Natural killer cell treated with Interleukin-12 subunit alpha and Interleukin-12 subunit beta and Interleukin-15 and Interleukin-18, amount 100 ng/mL, for 72 hours (primary cell): ENCODE data around the gene HPCAL1. TPM values are rescaled to one million over a fixed set of nuclear protein-coding genes. Genes with fewer than 3 reads are reported as not detected.
A peak's percentile ranks its signal among the peaks of the same experiment; 100 is the strongest.

Experiments used
- ATAC-seq, 2 donors: fragments of 150-1000 bp; cut with Tn5 transposase in 1 of 2; sonication (Bioruptor Pico), chemical (Tn5 transposase) in 1 of 2; 2 replicates each; pipeline ENCODE4 v1.10.0; 2021
- DNase-seq: peaks from one replicate; pipeline ENCODE4 v3.0.0; 2022; ENCODE audit warnings: low spot score
- H3K27ac Mint-ChIP-seq, 2 donors: 1 replicate in 1 of 2; 2 replicates in 1 of 2; pipeline ENCODE4 v1.8.0; 2022; ENCODE audit warnings: mixed read lengths in 2 of 2, mild to moderate bottlenecking in 1 of 2, moderate library complexity in 1 of 2
- H3K27me3 Mint-ChIP-seq, 2 donors: 1 replicate in 1 of 2; 2 replicates in 1 of 2; pipeline ENCODE4 v1.8.0; 2022; ENCODE audit warnings: mixed read lengths in 2 of 2
- H3K36me3 Mint-ChIP-seq: one replicate; pipeline ENCODE4 v1.8.0; 2022; ENCODE audit warnings: mixed read lengths
- H3K4me1 Mint-ChIP-seq, 2 donors: 1 replicate in 1 of 2; 2 replicates in 1 of 2; pipeline ENCODE4 v1.8.0; 2022; ENCODE audit warnings: low read depth in 2 of 2, mixed read lengths in 2 of 2, mild to moderate bottlenecking in 1 of 2
- H3K4me3 Mint-ChIP-seq: one replicate; pipeline ENCODE4 v1.8.0; 2022; ENCODE audit warnings: mixed read lengths
- H3K9me3 Mint-ChIP-seq: 2 replicates; pipeline ENCODE4 v1.8.0; 2022; ENCODE audit warnings: mixed read lengths
- total RNA-seq, 2 donors: library from RNA; stranded (reverse); gene quantifications; one replicate each; pipeline ENCODE4 v1.2.3, GENCODE V29; 2022

HPCAL1 gene
- total RNA-seq, 2 donors from 2014 or later = 13.8 to 19.0 TPM

DNA sequence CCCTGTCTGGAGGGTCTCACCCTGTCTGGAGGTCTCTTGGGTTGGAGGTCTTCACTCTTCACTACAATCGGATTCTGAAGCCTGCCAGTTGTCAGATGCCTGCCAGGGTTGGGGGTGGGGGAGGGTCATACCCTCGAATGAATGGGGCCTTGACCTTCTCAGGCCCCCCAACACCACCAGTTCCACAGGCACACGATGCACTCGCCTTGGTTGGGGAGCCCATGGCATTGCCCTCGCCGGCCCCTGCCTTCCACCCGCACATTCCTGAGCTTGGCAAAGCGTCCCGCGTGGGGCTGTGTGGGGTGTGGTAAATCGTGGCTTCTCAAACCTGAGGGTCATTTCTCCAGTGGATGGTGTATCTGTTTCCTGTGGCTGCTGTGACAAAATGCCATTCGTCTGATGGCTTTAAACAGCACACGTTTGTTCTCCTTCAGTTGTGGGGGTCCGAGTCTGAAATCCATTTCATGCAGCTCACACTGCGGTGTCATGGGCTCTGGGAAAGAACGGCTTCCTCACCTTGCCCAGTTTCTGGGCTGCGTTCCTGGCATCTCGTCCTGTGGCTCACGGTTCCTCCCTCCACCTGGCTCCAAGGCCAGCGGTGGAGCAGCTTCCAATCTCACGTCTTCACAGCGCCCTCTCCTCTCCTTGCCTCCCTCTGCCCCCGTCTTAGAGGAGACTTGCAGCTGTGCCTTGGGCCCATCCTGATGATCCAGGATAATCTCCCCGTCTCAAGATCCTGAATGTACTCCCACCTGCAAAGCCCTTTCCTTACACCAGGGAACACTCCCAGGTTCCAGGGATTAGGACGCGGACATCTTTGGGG, 38.0 kb upstream of the HPCAL1 start:
- no peaks in the 10 kb centered on the region for H3K36me3 Mint-ChIP-seq
- H3K27ac Mint-ChIP-seq = no peak overlapping the region
- DNase-seq (no peak), ATAC-seq (no peak)
- no peak overlapping the region for H3K4me3 Mint-ChIP-seq
- H3K27me3 Mint-ChIP-seq = peaks cover 0 to 9% of the 10 kb centered on the region in 2 donors
- no peaks in the 10 kb centered on the region for H3K9me3 Mint-ChIP-seq
- H3K4me1 Mint-ChIP-seq = no peaks in the 10 kb centered on the region

DNA sequence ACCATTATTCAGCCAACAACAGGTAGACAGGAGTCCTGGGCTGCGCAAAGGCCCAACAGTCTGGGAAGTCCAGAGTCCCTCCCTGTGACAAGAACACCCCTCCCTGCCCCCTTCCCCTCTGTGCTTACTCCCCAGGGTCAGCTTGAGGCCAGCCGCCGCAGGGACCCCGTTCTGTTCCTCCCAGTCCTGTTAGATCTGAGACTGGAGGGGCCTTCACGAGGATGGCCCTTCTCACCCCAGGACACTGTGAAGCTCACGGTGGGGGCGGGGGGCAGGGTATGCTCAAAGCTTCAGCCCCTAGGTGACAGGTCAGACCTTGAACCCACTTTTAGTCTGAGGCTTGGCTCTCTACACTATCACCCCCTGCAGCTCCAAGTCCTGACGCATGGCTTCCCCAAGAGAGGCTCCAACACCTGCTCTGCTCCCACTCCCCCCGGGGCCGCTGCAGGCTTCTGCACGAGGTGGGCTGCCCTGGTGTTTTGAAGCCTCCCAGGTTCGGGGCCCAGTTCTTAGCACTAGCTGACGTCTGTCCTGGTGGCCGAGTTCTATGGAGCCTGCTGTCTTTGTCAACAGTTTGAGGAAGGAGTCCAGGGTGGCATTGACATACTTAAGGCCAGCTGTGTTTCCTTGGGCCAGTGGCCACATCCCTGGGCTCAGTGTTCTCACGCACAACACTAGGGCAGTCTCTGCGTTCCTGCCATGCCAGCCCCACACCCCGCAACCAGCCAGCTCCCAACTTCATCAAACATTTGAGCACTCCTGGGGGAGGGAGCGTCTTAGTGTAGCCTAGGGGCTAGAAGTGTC, 37.2 kb upstream of the HPCAL1 start:
- Mint-ChIP-seq H3K27me3 (peaks cover 0 to 9% of the 10 kb centered on the region in 2 donors), H3K4me3 (no peak overlapping the region), H3K9me3 (no peaks in the 10 kb centered on the region), H3K4me1 (peaks cover 0 to under 1% of the 10 kb centered on the region in 2 donors), H3K27ac (no peak overlapping the region), H3K36me3 (no peaks in the 10 kb centered on the region)
- DNase-seq (no peak), ATAC-seq (no peak)

DNA sequence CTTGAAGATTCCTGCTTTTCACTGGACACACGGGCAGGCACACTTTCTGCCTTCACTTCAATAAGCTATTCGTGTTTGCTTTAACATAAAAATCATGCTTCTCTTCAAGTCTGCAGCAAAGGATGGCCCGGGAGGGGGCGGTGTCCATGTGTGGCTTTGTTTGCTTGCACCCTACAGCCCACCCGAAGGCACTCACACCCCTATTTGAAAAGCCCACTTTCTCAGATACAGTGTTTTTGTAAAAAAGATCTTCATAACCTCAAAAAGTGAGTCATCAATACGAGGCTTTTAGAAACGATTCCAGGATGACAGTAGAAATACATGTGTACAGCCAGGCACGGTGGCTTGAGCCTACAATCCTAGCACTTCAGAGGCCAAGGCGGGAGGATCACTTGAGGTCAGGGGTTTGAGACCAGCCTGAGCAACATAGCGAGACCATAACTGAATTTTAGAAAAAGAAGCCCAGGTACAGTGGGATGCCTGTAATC, 36.5 kb upstream of the HPCAL1 start:
- H3K27me3 Mint-ChIP-seq = peaks cover 0 to 9% of the 10 kb centered on the region in 2 donors
- H3K4me1 Mint-ChIP-seq = peaks cover 0 to 3% of the 10 kb centered on the region in 2 donors
- DNase-seq (no peak), ATAC-seq (no peak)
- H3K36me3 Mint-ChIP-seq = no peaks in the 10 kb centered on the region
- no peak overlapping the region for H3K27ac Mint-ChIP-seq
- H3K4me3 Mint-ChIP-seq = no peak overlapping the region
- H3K9me3 Mint-ChIP-seq = no peaks in the 10 kb centered on the region

GRCh38 chr2:10267036-10267435, 35.7 kb upstream of the HPCAL1 start:
- Mint-ChIP-seq H3K4me3 (no peak overlapping the region), H3K9me3 (no peaks in the 10 kb centered on the region), H3K36me3 (no peaks in the 10 kb centered on the region), H3K4me1 (peaks cover 0 to 3% of the 10 kb centered on the region in 2 donors), H3K27me3 (peaks cover 0 to 9% of the 10 kb centered on the region in 2 donors), H3K27ac (no peak overlapping the region)
- ATAC-seq (no peak), DNase-seq (no peak)

- H3K9me3 Mint-ChIP-seq = no peaks in the 10 kb centered on the region
- DNase-seq = no peak
- H3K27me3 Mint-ChIP-seq = peaks cover 0 to 6% of the 10 kb centered on the region in 2 donors
- H3K4me1 Mint-ChIP-seq = peaks cover 0 to 3% of the 10 kb centered on the region in 2 donors
- ATAC-seq = no peak
- H3K4me3 Mint-ChIP-seq = no peak overlapping the region
- H3K27ac Mint-ChIP-seq = no peak overlapping the region
- H3K36me3 Mint-ChIP-seq = no peaks in the 10 kb centered on the region
These were observed 34.9 kb upstream of the HPCAL1 start for GRCh38 chr2:10267551-10268465.

DNA sequence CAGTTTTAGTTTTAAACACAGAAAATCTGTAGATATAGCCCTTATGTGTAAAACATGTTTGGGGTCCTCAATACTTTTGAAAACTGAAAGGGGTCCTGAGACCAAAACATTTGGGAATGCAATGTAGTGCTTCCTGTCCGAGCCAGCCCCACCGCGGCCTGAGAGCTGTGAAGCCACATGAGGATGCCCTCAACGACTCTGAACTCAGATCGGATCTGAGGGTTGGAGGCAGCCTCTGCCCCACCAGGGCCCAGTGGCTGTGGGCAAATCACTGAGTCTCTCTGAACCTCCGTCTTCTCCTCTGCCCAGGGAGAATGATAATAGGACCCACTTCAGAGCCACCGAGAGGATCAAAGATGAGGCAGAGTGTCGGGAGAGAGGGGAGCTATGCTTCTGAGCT, 33.4 kb upstream of the HPCAL1 start:
- peaks cover 0 to 6% of the 10 kb centered on the region in 2 donors for H3K27me3 Mint-ChIP-seq
- H3K27ac Mint-ChIP-seq = no peak overlapping the region
- DNase-seq = no peak
- no peak for ATAC-seq
- peaks cover 0 to 3% of the 10 kb centered on the region in 2 donors for H3K4me1 Mint-ChIP-seq
- no peaks in the 10 kb centered on the region for H3K36me3 Mint-ChIP-seq
- no peak overlapping the region for H3K4me3 Mint-ChIP-seq
- H3K9me3 Mint-ChIP-seq = no peaks in the 10 kb centered on the region

DNA sequence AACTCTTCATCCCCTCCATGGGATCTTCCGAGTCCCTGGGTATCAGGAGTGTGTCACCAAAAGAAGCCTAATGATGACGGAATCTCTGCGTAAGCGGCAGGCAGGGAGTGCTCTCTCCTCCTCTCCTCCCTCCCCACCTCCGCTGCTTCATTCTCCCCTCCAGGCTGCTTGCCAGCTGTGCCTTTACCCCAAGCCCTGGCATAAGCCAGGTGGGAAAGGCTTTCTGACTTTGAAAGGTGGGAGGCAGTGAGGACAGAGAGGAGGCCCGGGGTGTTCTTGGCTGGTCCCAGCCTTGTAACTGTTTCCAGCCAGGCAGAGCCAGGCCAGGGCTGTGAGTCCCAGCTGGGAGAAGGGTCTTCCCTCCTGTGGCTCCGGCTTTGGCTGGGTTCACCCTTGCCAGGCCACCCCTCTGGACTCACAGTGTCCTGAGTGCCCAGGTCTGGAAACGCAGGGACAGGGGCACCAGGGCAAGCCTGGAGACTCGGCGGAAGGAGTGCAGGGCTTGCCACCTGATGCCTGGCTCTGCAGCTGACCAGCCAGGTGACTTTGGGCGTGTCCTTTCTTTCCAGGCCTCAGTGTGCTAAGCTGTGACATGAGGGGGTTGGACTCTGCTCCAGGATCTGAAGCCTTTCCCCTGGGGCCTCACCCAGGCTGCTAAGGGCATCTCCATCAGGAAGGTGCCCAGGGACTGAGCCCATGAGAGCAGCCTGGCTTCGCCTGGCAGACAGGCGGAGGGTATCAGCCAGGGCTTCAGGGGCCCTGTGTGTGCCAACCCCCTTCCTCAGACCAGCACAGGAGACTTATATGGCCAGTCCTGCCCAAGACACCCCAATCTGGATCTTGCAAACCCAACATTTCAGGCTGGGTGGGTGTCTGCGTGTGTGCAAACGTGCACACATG, 32.7 kb upstream of the HPCAL1 start:
- Mint-ChIP-seq H3K36me3 (no peaks in the 10 kb centered on the region), H3K4me3 (no peak overlapping the region), H3K4me1 (peaks cover 0 to 3% of the 10 kb centered on the region in 2 donors), H3K9me3 (no peaks in the 10 kb centered on the region), H3K27me3 (peaks cover 0 to 4% of the 10 kb centered on the region in 2 donors), H3K27ac (no peak overlapping the region)
- ATAC-seq (peak in 1 of 2 donors; percentile 11), DNase-seq (no peak)

DNA sequence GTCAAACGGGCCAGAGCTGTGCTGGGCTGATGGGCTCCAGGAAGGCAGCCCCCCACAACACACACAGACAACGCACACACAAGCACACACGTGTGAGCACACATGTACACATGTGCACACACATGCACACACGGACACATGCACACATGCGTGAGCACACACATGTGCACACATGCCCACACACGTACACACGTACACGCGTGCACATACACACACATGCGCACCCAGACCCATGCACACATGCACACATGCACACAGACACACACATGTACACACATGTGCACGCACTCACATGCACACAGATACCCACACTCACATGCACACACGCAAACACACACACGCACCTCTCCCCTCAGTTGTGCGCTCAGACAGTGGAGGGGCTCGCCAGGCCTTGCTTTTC, 31.2 kb upstream of the HPCAL1 start:
- no peaks in the 10 kb centered on the region for H3K9me3 Mint-ChIP-seq
- H3K36me3 Mint-ChIP-seq = no peaks in the 10 kb centered on the region
- DNase-seq = no peak
- no peaks in the 10 kb centered on the region for H3K27me3 Mint-ChIP-seq
- H3K4me3 Mint-ChIP-seq = no peak overlapping the region
- peaks cover 3 to 6% of the 10 kb centered on the region in 2 donors for H3K4me1 Mint-ChIP-seq
- H3K27ac Mint-ChIP-seq = peak overlapping the region in 1 of 2 donors; percentile 9
- ATAC-seq = no peak

GRCh38 chr2:10271946-10272345, 30.8 kb upstream of the HPCAL1 start:
- Mint-ChIP-seq H3K27me3 (no peaks in the 10 kb centered on the region), H3K4me3 (no peak overlapping the region), H3K4me1 (peaks cover 4 to 6% of the 10 kb centered on the region in 2 donors), H3K9me3 (no peaks in the 10 kb centered on the region), H3K36me3 (no peaks in the 10 kb centered on the region), H3K27ac (peak overlapping the region in 1 of 2 donors; percentile 9)
- ATAC-seq (no peak), DNase-seq (no peak)

DNA sequence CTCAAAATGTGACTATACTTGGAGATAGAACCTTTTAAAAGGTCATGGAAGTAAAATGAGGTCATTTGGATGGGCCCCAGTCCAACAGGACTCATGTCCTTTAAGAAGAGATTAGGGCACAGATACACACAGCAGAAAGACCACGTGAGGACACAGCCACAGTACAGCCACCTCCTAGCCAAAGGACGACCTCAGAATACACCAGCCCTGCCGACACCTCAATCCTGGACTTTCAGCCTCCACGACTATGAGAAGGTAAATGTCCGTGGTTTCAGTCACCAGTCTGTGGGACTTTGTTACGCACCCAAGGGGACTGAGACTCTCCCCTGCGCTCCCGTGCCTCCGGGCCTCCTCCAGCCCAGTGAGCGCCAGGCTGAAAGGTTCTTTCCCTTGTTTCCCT, 30.2 kb upstream of the HPCAL1 start:
- H3K27me3 Mint-ChIP-seq = no peaks in the 10 kb centered on the region
- H3K9me3 Mint-ChIP-seq = no peaks in the 10 kb centered on the region
- H3K36me3 Mint-ChIP-seq = no peaks in the 10 kb centered on the region
- peaks cover 9 to 11% of the 10 kb centered on the region in 2 donors for H3K4me1 Mint-ChIP-seq
- H3K27ac Mint-ChIP-seq = no peak overlapping the region
- no peak for ATAC-seq
- no peak for DNase-seq
- H3K4me3 Mint-ChIP-seq = no peak overlapping the region

GRCh38 chr2:10273215-10274175, 29.2 kb upstream of the HPCAL1 start:
- ATAC-seq = no peak
- Mint-ChIP-seq H3K4me1 (peaks cover 16 to 18% of the 10 kb centered on the region in 2 donors), H3K9me3 (no peaks in the 10 kb centered on the region), H3K27ac (no peak overlapping the region), H3K27me3 (no peaks in the 10 kb centered on the region), H3K4me3 (no peak overlapping the region), H3K36me3 (no peaks in the 10 kb centered on the region)
- DNase-seq = no peak

DNA sequence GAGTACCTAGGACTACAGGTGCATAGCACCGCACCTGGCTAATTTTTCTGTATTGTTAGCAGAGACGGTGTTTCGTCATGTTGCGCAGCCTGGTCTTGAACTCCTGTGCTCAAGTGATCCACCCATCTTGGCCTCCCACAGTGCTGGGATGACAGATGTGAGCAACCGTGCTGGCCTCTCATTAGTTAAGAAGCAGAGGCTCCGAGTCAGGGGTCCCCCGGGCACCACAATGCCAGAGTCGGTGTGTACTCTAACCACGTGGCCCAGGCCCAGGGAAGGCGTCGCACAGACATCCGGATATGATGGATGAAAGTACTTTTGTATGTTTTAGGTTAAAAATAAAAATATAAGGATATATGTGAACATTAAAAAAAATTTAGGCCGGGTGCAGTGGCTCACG, 28.3 kb upstream of the HPCAL1 start:
- Mint-ChIP-seq H3K27me3 (no peaks in the 10 kb centered on the region), H3K4me3 (no peak overlapping the region), H3K36me3 (no peaks in the 10 kb centered on the region), H3K27ac (no peak overlapping the region), H3K9me3 (no peaks in the 10 kb centered on the region), H3K4me1 (peaks cover 23 to 25% of the 10 kb centered on the region in 2 donors)
- DNase-seq (no peak), ATAC-seq (no peak)
